GM08714 (cell line): ENCODE measurements around the gene MICAL3.

Source experiments
- H3K4me3 ChIP-seq: fragments of 200-500 bp; sonication (Bioruptor generic); 2 replicates; pipeline ENCODE4 v1.5.1; 2014; ENCODE audit warnings: mild to moderate bottlenecking, low read length, inconsistent platforms
- ZNF274 ChIP-seq: IDR thresholded peaks from 2 replicates; pipeline ENCODE4 v1.6.1; 2012; ENCODE audit warnings: mild to moderate bottlenecking, low read depth, low read length

The MICAL3 gene

DNA sequence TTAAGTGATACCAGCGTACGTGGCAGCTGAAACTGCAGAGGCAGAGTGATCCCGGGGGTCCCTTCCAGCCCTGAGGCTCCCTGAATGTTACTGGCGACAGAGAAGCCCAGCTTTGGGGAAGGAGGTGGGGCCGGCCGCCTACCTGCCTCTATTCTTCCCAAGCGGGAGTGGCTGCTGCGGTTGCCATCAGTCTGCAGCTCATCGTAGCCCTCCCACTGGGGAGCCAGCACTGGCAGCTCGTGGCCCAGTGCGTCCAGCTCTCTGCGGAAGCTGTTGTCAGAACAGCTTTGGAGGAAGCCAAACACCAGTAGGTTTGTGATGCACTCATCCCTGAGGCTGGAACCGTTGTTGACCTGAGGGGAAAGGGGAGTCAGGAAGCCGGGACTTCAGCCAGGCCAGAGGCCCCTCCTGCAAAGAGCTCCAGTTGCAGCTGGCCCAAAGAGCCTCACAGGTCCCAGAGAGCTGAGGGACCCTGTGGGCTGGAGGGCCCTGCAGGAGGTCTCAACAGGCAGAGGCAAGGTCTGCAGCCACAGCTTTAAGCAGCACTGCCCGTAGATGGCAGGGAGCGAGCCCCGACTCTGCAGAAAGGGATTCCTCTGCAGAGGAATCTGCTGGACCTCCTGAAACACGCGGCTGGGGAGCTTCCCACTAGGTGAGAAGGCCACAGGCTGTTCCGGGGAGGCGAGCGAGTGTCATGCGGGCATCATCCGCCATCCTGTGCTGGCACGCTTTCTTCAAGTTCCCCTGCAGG lies 280.5 kb downstream of the MICAL3 start:
- TF ChIP-seq ZNF274, result no peak
- no peak overlapping the region for H3K4me3 ChIP-seq

DNA sequence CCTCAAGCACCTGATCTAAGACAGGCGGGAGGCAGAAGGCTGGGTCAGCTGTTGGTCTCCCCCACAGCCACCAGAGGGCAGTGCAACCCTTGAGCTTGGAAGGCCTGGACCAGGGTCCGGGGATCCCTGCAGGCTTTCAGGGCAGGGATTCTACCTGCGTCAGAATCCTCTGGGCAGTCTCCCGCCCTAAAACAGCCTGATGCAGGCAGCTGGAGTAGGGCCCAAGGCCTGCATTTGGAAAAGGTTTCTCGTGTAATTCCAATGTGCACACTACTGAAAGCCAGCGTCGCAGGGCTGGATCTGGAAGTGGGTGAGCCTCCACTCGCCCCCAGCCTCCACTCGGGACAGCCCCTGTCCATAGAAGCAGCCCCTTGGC lies 281.8 kb downstream of the MICAL3 start:
- TF ChIP-seq ZNF274, result no peak
- H3K4me3 ChIP-seq, result no peak overlapping the region

DNA sequence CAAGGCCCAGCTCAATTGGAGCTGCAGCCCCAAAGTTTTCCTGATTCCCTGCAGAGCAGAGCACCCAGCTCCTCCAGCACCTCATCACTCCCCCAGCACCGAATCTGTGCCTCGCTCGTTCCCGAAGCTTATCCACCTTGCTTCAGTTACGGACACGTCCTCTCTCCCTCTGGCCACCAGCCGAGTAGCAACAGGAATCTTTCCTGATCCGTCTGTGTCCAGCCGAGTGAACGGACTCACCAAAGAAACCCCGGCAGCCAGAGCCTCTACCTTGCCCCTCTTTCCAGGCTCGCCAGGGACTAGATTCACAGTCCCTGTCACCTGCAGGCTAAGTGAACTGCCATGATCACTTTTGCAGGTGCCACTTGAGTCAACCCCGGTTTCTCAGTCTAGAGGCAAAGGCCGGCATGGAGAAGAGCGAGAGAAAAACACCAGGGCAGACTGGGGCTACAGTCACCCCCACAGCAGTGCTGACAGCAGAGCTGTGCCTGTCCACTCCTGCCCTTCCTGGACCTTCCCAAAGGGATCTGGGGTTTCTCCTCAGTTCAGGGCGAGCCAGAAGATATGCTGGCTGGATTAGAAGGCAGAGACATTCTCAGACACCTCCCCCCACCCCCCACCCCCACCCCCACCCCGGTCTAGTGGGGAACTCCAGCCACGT lies 282.4 kb downstream of the MICAL3 start:
- H3K4me3 ChIP-seq, result no peak overlapping the region
- no peak for TF ChIP-seq ZNF274

DNA sequence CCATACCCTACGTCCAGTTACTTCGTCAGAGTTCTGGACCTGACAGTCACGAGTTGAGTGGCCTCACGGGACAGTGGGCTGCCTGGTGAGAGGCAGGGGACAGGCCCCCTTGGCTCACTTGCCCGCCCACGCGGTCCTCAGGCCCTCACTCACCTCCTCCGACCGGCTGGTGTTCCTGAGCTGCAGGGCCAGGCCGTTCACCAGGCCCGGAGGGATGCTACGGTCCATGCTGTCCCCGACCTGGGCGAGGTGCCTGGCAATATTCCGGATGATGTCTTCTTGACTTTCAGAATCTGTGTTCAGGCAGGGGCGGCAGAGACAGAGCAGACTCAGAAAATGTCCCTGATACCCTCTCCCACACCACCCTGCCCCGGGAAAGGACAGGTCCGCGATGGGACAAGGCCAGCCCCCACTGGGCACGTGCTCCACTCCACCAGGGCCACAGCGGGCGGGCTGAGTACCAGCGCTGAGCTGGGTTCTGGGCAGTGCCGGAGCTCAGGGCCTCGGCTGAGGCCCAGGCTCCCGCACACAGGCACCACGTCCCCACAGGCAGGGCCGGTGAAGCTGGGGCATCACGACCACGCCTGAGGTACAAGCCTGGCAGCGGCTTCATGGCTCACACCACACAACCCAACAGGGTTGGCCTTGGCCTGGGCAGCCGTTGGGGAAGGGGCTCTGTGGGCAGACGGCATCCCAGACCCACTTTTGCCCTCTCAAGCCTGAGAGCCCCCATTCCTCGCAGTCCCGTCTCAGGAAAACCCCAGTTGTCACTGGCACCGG lies 285.0 kb downstream of the MICAL3 start:
- H3K4me3 ChIP-seq, result no peak overlapping the region
- no peak for TF ChIP-seq ZNF274

DNA sequence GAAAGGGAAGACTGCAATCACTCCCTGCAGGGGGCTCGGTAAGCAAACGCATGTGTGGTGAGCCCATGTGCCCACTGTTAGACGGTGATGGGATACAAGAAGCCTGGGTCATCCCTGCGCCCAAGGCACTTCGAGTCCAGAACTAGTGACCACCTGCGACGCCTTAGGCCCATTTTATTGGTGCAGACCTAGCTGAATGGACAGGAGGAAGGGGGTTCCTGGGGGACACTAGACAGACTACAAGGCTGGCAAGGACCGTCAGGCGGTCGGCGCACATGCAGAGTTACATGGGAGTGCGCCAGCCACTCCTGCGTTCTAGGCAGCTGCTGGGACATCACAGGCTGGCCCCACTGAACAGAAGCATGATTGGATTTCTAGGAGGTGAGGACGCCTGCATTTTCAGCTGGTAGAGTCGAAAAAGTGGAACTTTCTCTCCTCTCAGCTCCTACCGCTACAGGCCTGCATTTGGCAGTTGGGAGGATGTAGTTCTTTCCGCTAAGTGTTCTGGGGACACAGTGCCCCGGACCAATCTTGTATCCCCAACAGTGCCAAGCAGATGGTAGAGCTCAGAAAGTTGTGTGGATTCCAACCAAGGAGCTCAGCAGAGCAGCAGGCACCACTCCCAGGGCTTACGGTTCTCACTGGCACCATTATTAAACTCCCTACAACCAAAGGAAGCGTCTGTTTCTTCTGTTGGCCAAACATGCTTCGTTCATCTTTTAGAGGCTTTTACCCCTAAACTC lies 285.8 kb downstream of the MICAL3 start:
- no peak for TF ChIP-seq ZNF274
- H3K4me3 ChIP-seq, result no peak overlapping the region
